NB4 (cell line): ENCODE measurements around the gene FUZ.

ENCODE experiments used
- CTCF ChIP-seq: IDR thresholded peaks from one replicate; pipeline ENCODE4 v1.5.1; 2012; ENCODE audit warnings: low read depth, low read length
- POLR2A ChIP-seq: IDR thresholded peaks from 2 replicates; pipeline ENCODE4 v1.6.1; 2011; ENCODE audit warnings: mild to moderate bottlenecking; ENCODE audit not compliant: insufficient read length; ENCODE audit errors: extremely low read depth

- no peak for TF ChIP-seq CTCF
- TF ChIP-seq POLR2A = no peak
These were observed 38.6 kb upstream of the FUZ start for GRCh38 chr19:49851456-49852259.
